Measurements from ENCODE around the gene ZDHHC7. TPM values are rescaled to one million over a fixed set of nuclear protein-coding genes. Genes with fewer than 3 reads are reported as not detected.

ZDHHC7 gene
- total and polyA plus RNA-seq, 9 of the 15 experiments (the other 6 are each of a cell fraction or from before 2014, with no cell fraction given): 1.7 to 49.7 (median 37.4) TPM

- no peak for TF ChIP-seq ZBTB26 (CRISPR knock-in tag; IDR thresholded peaks at IDR 0.05)
- no peak for TF ChIP-seq TAF9B (IDR thresholded peaks at IDR 0.05; ENCODE audit: partially characterized antibody)
- TF ChIP-seq ZNF212 (CRISPR knock-in tag; IDR thresholded peaks at IDR 0.05): no peak
- no peak for TF ChIP-seq ZNF311 (CRISPR knock-in tag; IDR thresholded peaks at IDR 0.05)
- TF ChIP-seq, protein P1, sequence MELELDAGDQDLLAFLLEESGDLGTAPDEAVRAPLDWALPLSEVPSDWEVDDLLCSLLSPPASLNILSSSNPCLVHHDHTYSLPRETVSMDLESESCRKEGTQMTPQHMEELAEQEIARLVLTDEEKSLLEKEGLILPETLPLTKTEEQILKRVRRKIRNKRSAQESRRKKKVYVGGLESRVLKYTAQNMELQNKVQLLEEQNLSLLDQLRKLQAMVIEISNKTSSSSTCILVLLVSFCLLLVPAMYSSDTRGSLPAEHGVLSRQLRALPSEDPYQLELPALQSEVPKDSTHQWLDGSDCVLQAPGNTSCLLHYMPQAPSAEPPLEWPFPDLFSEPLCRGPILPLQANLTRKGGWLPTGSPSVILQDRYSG (tag; conservative IDR thresholded peaks at IDR 0.05; ENCODE audit: low read depth): 0 out of 2 replicates have a peak, but pooled peaks have one; percentile 61
- TF ChIP-seq FOXO4 (CRISPR knock-in tag; IDR thresholded peaks at IDR 0.05): no peak
- peak in 1 of 3 experiments; percentile 38 for TF ChIP-seq YY1 (IDR thresholded peaks at IDR 0.05; ENCODE audit: borderline replicate concordance in 1 of 3, control insufficient read depth in 1 of 3, extremely low read depth in 1 of 3, insufficient read depth in 3 of 3, insufficient read length in 1 of 3, insufficient replicate concordance in 2 of 3, low read depth in 1 of 3, low read length in 2 of 3)
- no peak for TF ChIP-seq CEBPB (tag; IDR thresholded peaks at IDR 0.05)
- no peak for TF ChIP-seq ZNF77 (CRISPR knock-in tag; IDR thresholded peaks at IDR 0.05)
- TF ChIP-seq FOXJ2 (tag; IDR thresholded peaks at IDR 0.05): 0 out of 2 replicates have a peak, but pooled peaks have one; percentile 8
- TF ChIP-seq, protein P2, sequence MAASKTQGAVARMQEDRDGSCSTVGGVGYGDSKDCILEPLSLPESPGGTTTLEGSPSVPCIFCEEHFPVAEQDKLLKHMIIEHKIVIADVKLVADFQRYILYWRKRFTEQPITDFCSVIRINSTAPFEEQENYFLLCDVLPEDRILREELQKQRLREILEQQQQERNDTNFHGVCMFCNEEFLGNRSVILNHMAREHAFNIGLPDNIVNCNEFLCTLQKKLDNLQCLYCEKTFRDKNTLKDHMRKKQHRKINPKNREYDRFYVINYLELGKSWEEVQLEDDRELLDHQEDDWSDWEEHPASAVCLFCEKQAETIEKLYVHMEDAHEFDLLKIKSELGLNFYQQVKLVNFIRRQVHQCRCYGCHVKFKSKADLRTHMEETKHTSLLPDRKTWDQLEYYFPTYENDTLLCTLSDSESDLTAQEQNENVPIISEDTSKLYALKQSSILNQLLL (CRISPR knock-in tag; IDR thresholded peaks at IDR 0.05; ENCODE audit: borderline replicate concordance): no peak
- TF ChIP-seq CREB1 (IDR thresholded peaks at IDR 0.05): no peak
- peak; percentile 33; the same call in 1 of the 2 replicates for TF ChIP-seq CREB1 (CRISPR knock-in tag; IDR thresholded peaks at IDR 0.05)
- TF ChIP-seq ZNF12 (CRISPR knock-in tag; IDR thresholded peaks at IDR 0.05): no peak
- no peak for TF ChIP-seq ATF3 (IDR thresholded peaks at IDR 0.05)
- TF ChIP-seq ATF3 (CRISPR knock-in tag; conservative IDR thresholded peaks at IDR 0.05): no peak
- TF ChIP-seq OTX1 (CRISPR knock-in tag; IDR thresholded peaks at IDR 0.05): no peak
Measured at GRCh38 chr16:85049706-85050305, 38.5 kb upstream of the ZDHHC7 start (continued).

Measured in K562 (cell line).